Suppressor macrophage treated with lipopolysaccharide for 1 hour (primary cell): ENCODE data around the gene GALNT9.
"Not testable (repeated sequence)": the region's sequence is repeated elsewhere in the genome, so short reads cannot be mapped to it uniquely, and the experiment has no call there.

ENCODE experiments used
- DNase-seq, 3 donors: peaks; one replicate each; pipeline ENCODE4 v3.0.0-alpha.2; 2020 to 2022

Gene GALNT9

DNA sequence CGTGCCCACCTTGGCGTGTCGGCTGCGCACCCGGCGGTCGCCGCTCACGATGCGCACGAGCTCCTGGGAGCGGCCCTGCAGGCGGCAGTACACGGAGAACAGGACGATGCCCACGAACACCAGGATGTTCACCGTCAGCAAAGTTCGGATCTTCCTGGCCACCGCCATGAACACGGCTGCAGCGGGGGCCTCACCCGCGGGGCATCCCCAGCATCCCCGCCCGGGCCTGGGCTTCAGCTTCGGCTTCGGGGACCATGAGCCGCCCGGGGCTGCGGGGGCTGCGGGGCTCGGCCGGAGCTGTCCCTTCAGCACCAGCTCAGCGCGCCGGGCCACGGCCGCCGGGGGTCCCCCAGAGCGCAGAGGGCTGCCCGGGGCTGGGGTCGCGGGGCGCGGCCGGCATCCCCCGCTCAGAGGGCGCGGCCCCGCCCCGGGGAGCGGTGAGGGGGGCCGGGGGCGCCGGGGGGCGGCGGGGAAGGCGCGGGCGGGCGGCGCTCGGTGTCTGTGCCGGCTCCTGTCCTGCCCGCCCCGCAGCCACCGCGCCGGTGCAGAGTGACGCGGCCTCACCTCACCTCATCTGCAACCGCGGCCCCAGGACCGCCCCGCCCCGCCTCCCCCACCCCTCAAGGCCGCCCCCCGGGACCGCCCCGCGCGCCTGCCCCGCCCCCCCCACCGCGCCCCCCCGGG lies at the start of gene GALNT9:
TSS of gene GALNT9 (minus strand) at position 554 of the 684 bp plus-strand sequence. CDS start at position 168, 386 bp downstream.
- peak in 1 of 3 donors; percentile 18 for DNase-seq

DNA sequence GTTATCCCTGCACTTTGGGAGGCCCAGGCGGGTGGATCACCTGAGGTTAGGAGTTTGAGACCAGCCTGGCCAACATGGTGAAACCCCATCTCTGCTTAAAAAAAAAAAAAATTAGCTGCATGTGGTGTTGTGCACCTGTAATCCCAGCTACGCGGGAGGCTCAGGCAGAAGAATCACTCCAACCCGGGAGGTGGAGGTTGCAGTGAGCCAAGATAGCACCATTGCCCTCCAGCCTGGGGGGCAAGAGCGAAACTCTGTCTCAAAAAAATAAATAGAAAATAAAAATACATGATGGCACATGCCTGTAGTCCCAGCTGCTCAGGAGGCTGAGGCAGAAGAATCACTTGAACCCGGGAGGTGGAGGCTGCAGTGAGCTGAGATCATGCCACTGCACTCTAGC lies 49.7 kb upstream of the GALNT9 start:
- DNase-seq, result not testable (repeated sequence)

DNA sequence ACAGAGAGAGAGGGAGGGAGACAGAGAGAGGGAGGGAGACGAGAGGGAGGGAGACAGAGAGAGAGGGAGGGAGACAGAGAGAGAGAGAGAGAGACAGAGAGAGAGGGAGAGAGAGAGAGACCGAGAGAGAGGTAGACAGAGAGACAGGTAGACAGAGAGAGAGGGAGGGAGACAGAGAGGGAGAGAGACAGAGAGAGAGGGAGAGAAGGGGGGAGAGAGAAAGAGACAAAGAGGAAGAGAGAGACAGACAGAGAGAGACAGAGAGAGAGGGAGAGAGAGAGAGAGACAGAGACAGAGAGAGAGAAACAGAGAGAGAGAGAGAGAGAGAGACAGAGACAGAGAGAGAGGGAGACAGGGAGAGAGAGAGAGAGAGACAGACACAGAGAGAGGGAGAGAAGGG lies 47.8 kb upstream of the GALNT9 start:
- no peak for DNase-seq

DNA sequence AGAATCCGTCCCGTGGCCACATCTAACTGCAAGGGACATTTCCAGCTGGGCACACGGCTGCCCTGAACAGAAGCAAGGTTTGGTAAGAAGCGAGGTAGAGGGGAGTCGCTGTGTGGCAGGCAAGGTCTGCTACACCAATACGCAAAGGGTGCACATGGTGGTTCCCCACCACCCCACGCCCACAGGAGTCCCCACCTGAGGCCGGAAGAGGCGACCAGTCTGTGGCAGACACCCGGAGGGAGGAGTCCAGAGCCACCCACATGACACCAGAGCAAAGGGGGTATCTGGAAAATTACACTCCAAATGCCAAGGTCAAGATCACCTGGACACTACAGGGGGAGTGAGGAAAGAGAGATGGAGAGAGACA lies 47.1 kb upstream of the GALNT9 start:
- DNase-seq, result no peak

DNA sequence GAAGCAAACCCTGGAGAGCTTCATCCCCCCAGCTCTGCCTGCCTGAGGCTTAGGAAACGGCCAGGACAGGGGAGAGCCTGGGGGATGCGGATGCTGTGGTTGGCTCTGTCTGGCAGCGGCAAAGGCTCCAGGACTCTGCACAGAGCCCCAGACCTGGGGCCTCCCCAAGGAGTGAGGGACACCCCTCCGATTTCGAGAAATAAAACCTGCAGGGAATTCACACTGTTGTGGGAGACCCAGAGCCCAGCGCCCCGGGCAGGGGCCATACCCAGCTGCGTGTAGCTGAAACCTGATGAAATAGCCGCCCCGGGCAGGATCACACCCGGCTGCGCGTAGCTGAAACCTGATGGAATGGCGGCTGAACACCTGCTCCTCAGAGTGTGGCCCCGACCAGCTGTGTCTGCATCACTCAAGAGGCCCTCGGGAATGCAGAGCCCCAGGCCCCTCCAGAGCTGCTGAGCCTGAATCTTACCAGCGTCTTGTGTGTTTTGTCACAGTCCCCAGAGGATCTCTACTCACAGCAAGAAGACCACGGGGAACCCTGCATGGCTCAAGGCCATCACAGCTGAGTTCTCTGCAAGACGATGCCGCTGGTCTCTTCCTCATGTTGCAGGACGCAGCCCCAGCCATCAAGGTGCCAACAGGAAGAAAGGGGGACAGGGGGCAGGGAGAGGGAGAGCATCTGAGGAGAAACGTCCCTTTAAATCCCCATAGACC lies 46.5 kb upstream of the GALNT9 start:
- no peak for DNase-seq

DNA sequence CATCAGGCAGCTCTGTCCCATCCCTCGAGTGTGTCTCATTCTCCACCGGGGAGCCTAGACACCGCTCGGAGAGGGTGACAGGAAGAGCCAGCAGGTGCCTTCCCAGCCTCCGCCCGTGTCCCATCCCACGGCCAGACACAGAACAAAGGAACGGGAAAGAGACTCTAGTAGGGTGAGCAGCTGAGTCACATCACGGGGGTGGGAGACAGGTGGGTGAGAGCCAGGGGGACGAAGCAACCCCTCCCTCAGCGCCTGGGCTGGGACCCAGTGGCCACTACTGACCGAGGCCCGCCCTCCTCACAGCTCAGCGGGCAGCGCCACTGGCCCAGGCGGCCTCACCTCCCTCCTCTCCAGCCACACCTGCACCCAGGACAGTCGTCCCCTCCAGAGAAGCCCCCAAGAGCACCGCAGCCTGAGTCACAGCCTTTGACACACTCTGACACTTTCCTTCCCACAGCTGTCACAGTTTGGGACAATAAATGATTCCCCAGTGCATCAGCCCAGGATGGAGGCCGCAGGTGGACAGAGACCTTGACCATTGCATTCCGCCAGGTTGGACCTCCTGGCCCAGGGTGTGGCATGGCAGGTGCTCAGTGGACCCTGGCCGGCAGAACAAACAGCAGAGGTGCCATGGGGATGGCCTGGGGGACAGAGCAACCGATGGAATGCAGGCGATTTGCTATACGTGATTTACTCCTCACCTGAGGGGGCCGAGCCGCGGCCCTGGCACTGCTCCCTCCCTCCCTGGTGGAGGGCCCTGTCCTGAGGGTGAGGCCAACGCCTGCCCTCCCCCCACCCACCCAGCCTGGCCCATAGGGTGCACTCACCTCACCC lies 45.4 kb upstream of the GALNT9 start:
- no peak for DNase-seq

DNA sequence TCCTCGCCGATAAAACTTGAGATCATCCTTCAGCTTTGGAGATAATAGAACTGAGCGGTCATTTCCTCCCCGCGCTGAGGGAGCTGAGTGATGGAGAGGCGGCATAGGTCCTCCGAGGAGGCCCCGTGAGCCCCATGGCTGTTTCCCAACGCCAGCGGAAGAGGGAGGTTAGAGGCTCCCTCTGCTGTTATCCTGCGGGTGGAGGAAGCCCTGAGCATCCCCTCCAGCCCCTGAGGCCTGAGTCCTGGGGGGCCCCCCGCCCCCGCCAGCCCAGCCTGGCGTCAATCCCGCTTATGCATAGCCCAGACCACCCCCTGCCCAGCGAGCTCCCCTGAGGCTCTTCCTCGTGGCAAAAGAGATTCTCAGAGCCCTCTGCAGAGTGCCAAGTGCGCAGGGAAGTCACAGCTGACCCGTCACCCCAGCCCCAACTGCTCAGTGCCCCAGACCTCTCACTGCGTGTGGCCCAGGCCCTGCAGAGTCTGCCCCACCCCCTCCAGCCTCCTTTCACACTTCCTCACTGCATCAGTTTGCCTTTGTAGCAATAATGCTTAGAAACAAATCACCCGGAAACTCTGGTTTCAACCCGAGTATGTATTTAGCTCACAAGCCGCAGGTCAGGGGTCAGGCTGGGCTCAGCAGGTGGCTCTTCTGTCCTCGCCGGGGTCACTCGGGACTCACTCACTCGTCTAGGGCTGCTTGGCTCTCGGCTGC lies 44.7 kb upstream of the GALNT9 start:
- peak in 1 of 3 donors; percentile 10 for DNase-seq

DNA sequence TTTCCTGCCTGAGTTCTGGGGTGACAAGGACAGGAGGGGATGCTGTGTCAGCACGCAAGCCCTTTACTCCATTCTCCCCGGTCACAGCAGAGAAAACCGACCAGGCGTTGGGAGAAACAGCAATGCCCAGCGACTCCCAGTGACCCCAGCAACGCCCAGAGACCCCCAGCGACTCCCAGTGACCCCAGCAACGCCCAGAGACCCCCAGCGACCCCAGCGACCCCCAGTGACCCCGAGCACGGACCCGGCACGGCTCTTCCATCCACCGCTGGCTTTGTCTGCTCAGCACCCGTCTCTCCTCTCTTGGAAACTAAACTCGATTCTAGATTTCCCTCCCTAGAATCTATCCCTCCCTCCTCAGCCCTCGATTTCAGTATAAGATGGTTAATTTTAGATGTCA lies 38.5 kb upstream of the GALNT9 start:
- DNase-seq, result no peak

DNA sequence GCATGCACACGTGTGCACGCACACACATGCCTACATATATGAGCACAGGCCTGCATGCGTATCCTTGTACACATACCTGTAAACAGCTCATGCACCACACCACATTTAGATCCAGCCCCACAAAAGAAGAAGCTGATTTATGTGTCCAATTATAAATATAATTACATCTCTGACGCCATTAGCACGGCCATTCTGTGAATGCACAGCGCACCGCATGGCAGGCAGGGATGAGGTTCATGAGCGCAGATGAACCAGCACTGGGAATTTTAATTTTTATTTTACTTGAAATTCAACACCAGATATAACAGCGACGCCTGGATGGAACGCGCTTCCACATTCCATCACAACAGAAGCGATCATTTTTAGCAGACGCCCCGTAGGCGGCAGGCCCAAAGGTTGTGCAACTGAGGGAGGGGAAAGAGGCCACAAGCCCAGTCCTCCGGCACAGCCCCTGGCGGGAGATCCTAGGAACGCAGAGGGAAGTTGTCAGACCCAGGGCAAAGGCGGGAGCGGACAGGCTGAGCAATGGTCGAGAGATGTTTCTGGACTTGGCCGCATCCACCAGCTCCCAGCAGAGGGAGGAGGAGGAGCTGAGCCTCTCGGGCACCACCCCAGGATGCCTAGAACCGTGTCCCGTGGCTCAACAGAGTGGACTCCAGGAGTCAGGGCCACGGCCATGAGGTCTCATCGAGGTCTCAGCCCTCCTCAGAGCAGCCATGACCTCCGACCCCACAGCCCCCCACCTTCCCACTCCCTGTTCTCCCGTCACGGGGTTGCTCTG lies 37.9 kb upstream of the GALNT9 start:
- no peak for DNase-seq

DNA sequence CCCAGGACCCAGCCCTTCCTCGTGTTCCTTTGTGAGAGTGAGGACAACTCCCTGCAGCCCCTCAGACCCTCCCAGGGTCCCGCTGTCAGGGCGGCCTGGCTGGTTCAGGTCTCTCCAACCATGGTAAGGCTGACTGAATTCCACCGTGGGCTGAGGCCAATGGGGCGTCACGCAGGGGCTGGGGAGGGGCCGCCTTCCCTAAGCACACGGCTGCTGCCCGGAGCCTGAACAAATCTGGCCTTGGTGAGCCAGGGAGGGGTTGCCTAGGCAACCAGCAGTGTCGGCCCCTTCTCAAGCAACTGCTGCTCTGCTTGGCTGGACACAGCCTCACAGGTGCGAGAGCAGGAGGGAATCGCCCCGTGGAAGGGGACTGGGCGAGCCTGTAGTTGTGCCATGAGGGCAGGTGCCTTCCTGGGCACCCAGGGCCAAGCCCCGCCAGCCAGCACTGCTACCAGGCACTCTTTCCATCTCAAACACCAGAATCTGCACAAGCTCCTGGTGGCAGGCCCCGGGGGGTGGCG lies 37.0 kb upstream of the GALNT9 start:
- DNase-seq, result no peak

DNA sequence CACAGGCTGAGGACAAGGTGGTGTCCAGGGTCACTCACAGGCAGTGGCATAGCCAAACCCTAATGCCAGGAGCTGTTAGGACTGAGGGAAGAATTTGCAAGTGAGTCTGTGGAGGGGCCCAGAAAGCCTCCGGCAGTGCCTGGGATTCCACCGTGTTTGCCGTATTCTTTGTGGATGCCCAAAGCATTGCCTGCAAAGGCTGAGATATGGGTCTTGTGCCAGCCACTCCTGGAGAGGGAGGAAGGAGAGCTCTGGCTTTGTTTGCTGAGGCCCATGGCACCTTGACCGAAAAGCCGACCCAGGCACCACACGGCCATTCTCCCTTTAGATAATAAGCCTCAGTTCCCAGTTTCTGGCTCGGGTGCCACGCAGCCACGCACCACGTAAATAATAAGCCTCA lies 35.8 kb upstream of the GALNT9 start:
- no peak for DNase-seq

DNA sequence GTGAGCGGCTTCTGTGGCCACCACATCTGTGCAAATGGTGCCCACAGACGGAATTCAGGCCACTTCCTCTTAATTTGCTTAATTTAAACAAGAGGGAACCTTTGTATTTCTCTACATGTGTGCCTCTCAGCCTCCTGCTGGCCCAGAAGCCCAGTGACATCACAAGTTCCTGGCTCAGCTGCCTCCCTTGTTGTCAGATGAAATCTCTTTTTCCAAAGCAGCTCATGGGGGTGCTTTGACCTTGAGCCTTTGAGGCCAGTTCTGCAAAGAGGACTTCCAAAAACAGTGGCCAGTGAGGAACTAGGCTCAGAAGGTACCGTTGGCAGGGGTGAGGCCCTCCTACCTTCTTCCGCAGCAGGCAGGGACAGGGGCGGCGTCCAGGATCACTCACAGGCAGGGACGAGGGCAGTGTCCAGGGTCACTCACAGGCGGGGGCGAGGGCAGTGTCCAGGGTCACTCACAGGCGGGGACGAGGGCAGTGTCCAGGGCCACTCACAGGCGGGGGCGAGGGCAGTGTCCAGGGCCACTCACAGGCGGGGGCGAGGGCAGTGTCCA lies 35.0 kb upstream of the GALNT9 start:
- DNase-seq, result no peak

DNA sequence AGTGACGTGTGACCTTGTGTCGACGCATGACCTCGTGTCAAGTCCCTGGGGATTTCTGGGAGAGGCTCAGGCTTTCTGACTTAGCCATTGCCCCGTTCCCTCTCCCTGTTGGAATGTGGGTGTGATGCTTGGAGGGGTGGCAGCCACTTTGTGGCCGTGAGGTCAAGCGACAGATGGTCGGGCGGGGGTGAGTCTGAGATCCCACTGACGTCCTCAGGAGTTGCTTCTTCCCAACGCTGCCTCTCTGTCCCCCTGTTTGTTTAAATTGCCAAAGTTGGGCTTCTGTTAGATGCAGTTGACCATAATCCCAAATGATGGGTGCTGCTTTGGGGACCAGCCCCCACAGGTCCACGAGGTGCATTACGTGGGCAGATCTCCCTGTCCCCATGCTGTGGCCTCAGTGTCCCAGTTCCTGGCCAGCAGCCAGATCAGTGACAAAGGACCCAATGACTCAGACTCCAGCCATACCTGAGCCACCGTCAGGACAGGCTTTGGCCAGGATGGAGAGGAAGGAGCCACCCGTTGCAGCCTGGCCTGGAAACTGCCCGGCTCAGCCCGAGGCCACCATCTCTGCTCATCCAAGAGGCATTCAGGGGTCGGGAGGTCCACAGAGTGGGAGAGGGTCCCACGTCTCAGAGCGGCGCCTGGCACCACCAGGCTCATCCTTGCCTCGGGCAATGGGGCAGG lies 34.4 kb upstream of the GALNT9 start:
- no peak for DNase-seq

DNA sequence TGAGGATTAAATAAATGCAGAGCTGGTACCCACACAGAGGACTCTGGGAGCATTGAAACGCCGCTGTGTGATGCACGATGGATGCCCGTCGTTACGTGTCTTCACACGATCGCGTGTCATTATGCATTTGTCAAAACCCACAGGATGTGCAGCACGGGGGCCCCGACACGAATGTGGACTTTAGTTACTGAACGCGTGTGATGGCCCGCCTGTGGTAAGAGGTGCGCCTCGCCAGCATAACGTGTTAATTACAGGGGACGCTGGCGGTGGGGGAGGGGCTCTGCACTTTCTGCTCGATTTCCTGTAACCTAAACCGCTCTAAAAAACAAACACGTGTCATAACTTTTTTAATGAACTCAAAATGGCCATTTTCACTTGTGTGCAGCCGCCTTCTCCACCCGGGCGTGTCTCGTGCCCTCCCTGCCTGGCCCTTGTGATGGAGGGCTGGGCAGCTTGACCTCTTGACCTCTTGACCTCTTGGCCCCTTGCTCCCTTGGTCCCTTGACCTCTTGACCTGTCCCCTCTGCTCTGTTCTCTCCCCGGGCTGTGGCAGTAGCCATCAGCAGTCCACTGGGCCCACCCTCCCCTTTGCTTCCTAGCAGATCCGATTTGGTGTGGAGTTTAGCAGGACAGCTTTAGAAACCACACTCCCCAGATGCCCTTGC lies 33.7 kb upstream of the GALNT9 start:
- DNase-seq, result no peak

DNA sequence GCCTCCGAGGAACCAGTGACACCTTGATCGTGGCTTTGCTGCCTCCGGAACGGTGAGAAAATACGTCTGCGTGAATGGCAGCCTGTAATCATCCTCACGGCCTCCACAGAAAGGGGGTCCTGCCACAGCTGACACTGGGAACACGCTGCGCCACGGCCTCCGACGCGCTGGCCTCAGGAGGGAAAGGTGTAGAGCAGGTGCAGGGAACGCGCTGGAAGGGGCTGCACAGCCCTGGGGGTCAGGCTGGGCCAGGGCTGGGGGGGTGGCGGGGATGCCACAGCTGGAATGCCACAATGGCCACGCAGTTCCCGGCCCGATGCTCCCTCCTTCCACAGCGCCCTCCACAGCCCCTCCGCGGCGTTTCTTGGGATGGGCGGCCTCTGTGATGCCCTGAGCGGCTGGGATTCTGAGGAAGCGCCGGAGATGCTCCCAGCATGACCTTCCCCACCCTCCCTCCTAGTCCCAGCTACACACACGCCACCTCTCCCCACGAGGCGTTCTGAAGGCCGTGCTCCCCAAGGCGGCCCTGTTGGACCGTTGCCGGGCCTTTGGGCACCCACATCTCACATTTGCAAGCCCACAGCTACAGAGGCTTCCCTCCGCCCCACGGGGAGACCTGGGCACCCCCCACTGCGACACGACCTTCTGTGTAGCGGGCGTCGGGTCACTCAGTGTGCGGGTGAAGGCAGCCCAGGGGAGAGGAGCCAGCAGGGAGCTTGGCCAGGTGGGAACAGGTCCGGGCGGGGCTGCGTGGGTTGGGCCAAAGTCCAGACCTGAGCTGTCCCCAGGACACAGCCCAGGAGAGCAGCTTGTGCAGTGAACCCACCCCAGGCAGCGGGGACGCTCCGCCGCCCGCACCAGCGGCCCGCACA lies 31.8 kb upstream of the GALNT9 start:
- DNase-seq, result no peak

DNA sequence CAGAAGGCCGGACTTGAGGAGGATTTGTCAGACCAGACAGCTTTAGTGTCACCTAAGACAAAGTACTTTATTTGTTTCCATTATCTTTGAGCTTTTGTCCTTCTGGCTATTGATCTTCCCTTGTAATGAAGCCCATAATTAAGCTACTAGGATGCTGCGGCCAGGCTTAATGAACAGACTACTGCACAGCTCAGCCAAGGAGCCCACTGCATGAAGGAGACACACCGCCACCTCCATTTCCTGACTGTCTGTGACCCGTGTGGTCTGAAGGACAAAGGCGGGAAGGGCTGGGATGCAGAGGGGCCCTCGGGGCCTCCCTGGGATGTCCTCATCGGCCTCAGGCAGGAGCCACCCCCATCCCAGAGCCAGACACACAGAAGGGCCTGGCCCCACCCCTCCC lies 31.0 kb upstream of the GALNT9 start:
- no peak for DNase-seq

DNA sequence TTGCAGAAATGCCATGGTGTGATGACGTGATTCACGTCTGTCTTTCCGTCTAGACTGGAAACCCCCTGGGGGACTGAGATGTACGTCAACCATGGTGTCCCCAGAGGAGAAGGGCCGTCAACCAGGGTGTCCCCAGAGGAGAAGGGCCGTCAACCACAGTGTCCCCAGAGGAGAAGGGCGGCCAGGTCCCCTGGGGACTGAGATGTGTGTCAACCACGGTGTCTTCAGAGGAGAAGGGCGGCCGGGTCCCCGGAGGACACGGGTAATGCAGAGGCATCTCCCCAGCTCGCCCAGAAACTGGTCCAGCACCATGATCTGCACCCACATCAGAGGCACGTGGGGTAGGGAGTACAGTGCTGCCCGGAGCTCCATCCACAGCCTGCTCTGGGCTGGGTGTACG lies 30.6 kb upstream of the GALNT9 start:
- DNase-seq, result no peak

DNA sequence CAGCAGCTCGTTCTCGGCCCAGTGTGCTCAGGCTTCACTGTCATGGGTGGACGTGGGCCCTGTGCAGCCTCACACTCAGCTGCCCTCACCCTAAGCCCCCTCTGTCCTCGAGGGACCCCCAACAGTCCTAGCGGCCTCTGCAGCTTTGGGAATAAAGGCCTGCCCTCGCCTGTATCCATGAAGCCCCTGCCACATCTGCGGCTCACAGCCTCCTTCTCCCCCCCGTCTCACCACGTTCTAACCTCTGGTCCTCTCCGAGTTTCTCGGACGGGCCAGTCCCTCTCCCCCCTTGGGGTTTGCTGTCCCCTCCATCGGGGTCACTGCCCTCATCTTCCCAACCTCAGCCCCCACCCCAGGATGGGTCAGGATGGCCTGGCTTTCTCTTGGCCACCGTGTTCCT lies 30.2 kb upstream of the GALNT9 start:
- no peak for DNase-seq
